ENCODE data around the gene CCL24.
"Not testable (repeated sequence)": the region's sequence is repeated elsewhere in the genome, so short reads cannot be mapped to it uniquely, and the experiment has no call there.

CCL24 gene

GRCh38 chr7:75806560-75807307, 6.9 kb downstream of the CCL24 start:
- H3K27ac ChIP-seq (ENCODE audit: low read depth, low read length, severe bottlenecking): no peak overlapping the region
- WGBS, 2 experiments (ENCODE audit: insufficient coverage in 2 of 2): 80 to 92% methylated on average over 2 of the region's 4 CpGs
- peaks cover 9% of the 10 kb centered on the region for H3K9me3 ChIP-seq (ENCODE audit: control insufficient read depth, low read length)
- H3K4me1 ChIP-seq (ENCODE audit: control insufficient read depth, insufficient read depth, low read length, poor library complexity, severe bottlenecking): no peaks in the 10 kb centered on the region
- H3K4me3 ChIP-seq (ENCODE audit: extremely low read depth, insufficient read depth, low read length, poor library complexity, severe bottlenecking): no peak overlapping the region
- no peaks in the 10 kb centered on the region for H3K36me3 ChIP-seq (ENCODE audit: control insufficient read depth, insufficient read depth, low read length)

GRCh38 chr7:75804705-75805104, 8.9 kb downstream of the CCL24 start:
- no peaks in the 10 kb centered on the region for H3K36me3 ChIP-seq (ENCODE audit: control insufficient read depth, insufficient read depth, low read length)
- H3K9me3 ChIP-seq (ENCODE audit: control insufficient read depth, low read length): peaks cover 9% of the 10 kb centered on the region
- H3K27ac ChIP-seq (ENCODE audit: low read depth, low read length, severe bottlenecking): no peak overlapping the region
- no peak overlapping the region for H3K4me3 ChIP-seq (ENCODE audit: extremely low read depth, insufficient read depth, low read length, poor library complexity, severe bottlenecking)
- H3K4me1 ChIP-seq (ENCODE audit: control insufficient read depth, insufficient read depth, low read length, poor library complexity, severe bottlenecking): no peaks in the 10 kb centered on the region
- WGBS, 2 experiments (ENCODE audit: insufficient coverage in 2 of 2): 55 to 80% methylated on average over 2 to 3 of the region's 5 CpGs

- Histone ChIP-seq H3K4me1 (ENCODE audit: control insufficient read depth, insufficient read depth, low read length, poor library complexity, severe bottlenecking) (no peaks in the 10 kb centered on the region), H3K4me3 (ENCODE audit: extremely low read depth, insufficient read depth, low read length, poor library complexity, severe bottlenecking) (no peak overlapping the region), H3K36me3 (ENCODE audit: control insufficient read depth, insufficient read depth, low read length) (no peaks in the 10 kb centered on the region), H3K27ac (ENCODE audit: low read depth, low read length, severe bottlenecking) (no peak overlapping the region), H3K9me3 (ENCODE audit: control insufficient read depth, low read length) (peaks cover 9% of the 10 kb centered on the region)
- 100% methylated on average over 1 of the region's 2 CpGs for WGBS, 2 experiments (ENCODE audit: insufficient coverage in 2 of 2)
Measured at GRCh38 chr7:75804004-75804403, 9.6 kb downstream of the CCL24 start.

GRCh38 chr7:75802552-75802821, 11.1 kb downstream of the CCL24 start:
- Histone ChIP-seq H3K4me3 (ENCODE audit: extremely low read depth, insufficient read depth, low read length, poor library complexity, severe bottlenecking) (no peak overlapping the region), H3K4me1 (ENCODE audit: control insufficient read depth, insufficient read depth, low read length, poor library complexity, severe bottlenecking) (no peaks in the 10 kb centered on the region)
- 90 to 92% methylated on average over 2 of the region's 5 CpGs for WGBS, 2 experiments (ENCODE audit: insufficient coverage in 2 of 2)

GRCh38 chr7:75798770-75799169, 14.8 kb downstream of the CCL24 start:
- Histone ChIP-seq H3K36me3 (ENCODE audit: control insufficient read depth, insufficient read depth, low read length) (no peaks in the 10 kb centered on the region), H3K4me3 (ENCODE audit: extremely low read depth, insufficient read depth, low read length, poor library complexity, severe bottlenecking) (no peak overlapping the region), H3K9me3 (ENCODE audit: control insufficient read depth, low read length) (no peaks in the 10 kb centered on the region), H3K27ac (ENCODE audit: low read depth, low read length, severe bottlenecking) (no peak overlapping the region), H3K4me1 (ENCODE audit: control insufficient read depth, insufficient read depth, low read length, poor library complexity, severe bottlenecking) (no peaks in the 10 kb centered on the region)
- 83 to 92% methylated on average over 4 of the region's 4 CpGs for WGBS, 2 experiments (ENCODE audit: insufficient coverage in 2 of 2)

More at GRCh38 chr7:75802552-75802821, 11.1 kb downstream of the CCL24 start:
- peaks cover 9% of the 10 kb centered on the region for H3K9me3 ChIP-seq (ENCODE audit: control insufficient read depth, low read length)
- no peaks in the 10 kb centered on the region for H3K36me3 ChIP-seq (ENCODE audit: control insufficient read depth, insufficient read depth, low read length)
- H3K27ac ChIP-seq (ENCODE audit: low read depth, low read length, severe bottlenecking): no peak overlapping the region

- no peak overlapping the region for H3K27ac ChIP-seq (ENCODE audit: low read depth, low read length, severe bottlenecking)
- H3K4me3 ChIP-seq (ENCODE audit: extremely low read depth, insufficient read depth, low read length, poor library complexity, severe bottlenecking): no peak overlapping the region
- WGBS, 2 experiments (ENCODE audit: insufficient coverage in 2 of 2): 89 to 90% methylated on average over 5 of the region's 6 CpGs
Measured at GRCh38 chr7:75796420-75796819, 17.2 kb downstream of the CCL24 start.

GRCh38 chr7:75795831-75796285, 17.7 kb downstream of the CCL24 start:
- Histone ChIP-seq H3K9me3 (ENCODE audit: control insufficient read depth, low read length) (no peaks in the 10 kb centered on the region), H3K27ac (ENCODE audit: low read depth, low read length, severe bottlenecking) (no peak overlapping the region), H3K36me3 (ENCODE audit: control insufficient read depth, insufficient read depth, low read length) (no peaks in the 10 kb centered on the region), H3K4me1 (ENCODE audit: control insufficient read depth, insufficient read depth, low read length, poor library complexity, severe bottlenecking) (peaks cover 6% of the 10 kb centered on the region), H3K4me3 (ENCODE audit: extremely low read depth, insufficient read depth, low read length, poor library complexity, severe bottlenecking) (no peak overlapping the region)
- WGBS, 2 experiments (ENCODE audit: insufficient coverage in 2 of 2): 88 to 90% methylated on average over 5 to 9 of the region's 9 CpGs

More at GRCh38 chr7:75796420-75796819, 17.2 kb downstream of the CCL24 start:
- no peaks in the 10 kb centered on the region for H3K36me3 ChIP-seq (ENCODE audit: control insufficient read depth, insufficient read depth, low read length)
- peaks cover 3% of the 10 kb centered on the region for H3K4me1 ChIP-seq (ENCODE audit: control insufficient read depth, insufficient read depth, low read length, poor library complexity, severe bottlenecking)
- no peaks in the 10 kb centered on the region for H3K9me3 ChIP-seq (ENCODE audit: control insufficient read depth, low read length)

- H3K4me1 ChIP-seq (ENCODE audit: control insufficient read depth, insufficient read depth, low read length, poor library complexity, severe bottlenecking): peaks cover 6% of the 10 kb centered on the region
- H3K9me3 ChIP-seq (ENCODE audit: control insufficient read depth, low read length): no peaks in the 10 kb centered on the region
- 82 to 100% methylated on average over 2 of the region's 2 CpGs for WGBS, 2 experiments (ENCODE audit: insufficient coverage in 2 of 2)
- H3K27ac ChIP-seq (ENCODE audit: low read depth, low read length, severe bottlenecking): no peak overlapping the region
- H3K4me3 ChIP-seq (ENCODE audit: extremely low read depth, insufficient read depth, low read length, poor library complexity, severe bottlenecking): no peak overlapping the region
- no peaks in the 10 kb centered on the region for H3K36me3 ChIP-seq (ENCODE audit: control insufficient read depth, insufficient read depth, low read length)
Measured at GRCh38 chr7:75793676-75794075, 19.9 kb downstream of the CCL24 start.

- H3K27ac ChIP-seq (ENCODE audit: low read depth, low read length, severe bottlenecking); H3K4me3 ChIP-seq (ENCODE audit: extremely low read depth, insufficient read depth, low read length, poor library complexity, severe bottlenecking); H3K36me3 ChIP-seq (ENCODE audit: control insufficient read depth, insufficient read depth, low read length); H3K9me3 ChIP-seq (ENCODE audit: control insufficient read depth, low read length); H3K4me1 ChIP-seq (ENCODE audit: control insufficient read depth, insufficient read depth, low read length, poor library complexity, severe bottlenecking): not testable (repeated sequence)
- WGBS, 2 experiments (ENCODE audit: insufficient coverage in 2 of 2): 93 to 96% methylated on average over 3 of the region's 5 CpGs
Measured at GRCh38 chr7:75792567-75792966, 21.0 kb downstream of the CCL24 start.

- Histone ChIP-seq H3K27ac (ENCODE audit: low read depth, low read length, severe bottlenecking) (no peak overlapping the region), H3K4me1 (ENCODE audit: control insufficient read depth, insufficient read depth, low read length, poor library complexity, severe bottlenecking) (peaks cover 6% of the 10 kb centered on the region), H3K9me3 (ENCODE audit: control insufficient read depth, low read length) (no peaks in the 10 kb centered on the region), H3K36me3 (ENCODE audit: control insufficient read depth, insufficient read depth, low read length) (no peaks in the 10 kb centered on the region), H3K4me3 (ENCODE audit: extremely low read depth, insufficient read depth, low read length, poor library complexity, severe bottlenecking) (no peak overlapping the region)
- WGBS, 2 experiments (ENCODE audit: insufficient coverage in 2 of 2): no CpG with 5 or more reads among the region's 3 CpGs
Measured at GRCh38 chr7:75789361-75789924, 24.2 kb downstream of the CCL24 start.

- H3K27ac ChIP-seq (ENCODE audit: low read depth, low read length, severe bottlenecking); H3K4me1 ChIP-seq (ENCODE audit: control insufficient read depth, insufficient read depth, low read length, poor library complexity, severe bottlenecking); H3K9me3 ChIP-seq (ENCODE audit: control insufficient read depth, low read length); H3K36me3 ChIP-seq (ENCODE audit: control insufficient read depth, insufficient read depth, low read length); H3K4me3 ChIP-seq (ENCODE audit: extremely low read depth, insufficient read depth, low read length, poor library complexity, severe bottlenecking): not testable (repeated sequence)
- 37 to 54% methylated on average over 8 to 11 of the region's 14 CpGs for WGBS, 2 experiments (ENCODE audit: insufficient coverage in 2 of 2)
Measured at GRCh38 chr7:75788154-75788847, 25.3 kb downstream of the CCL24 start.
